PFSK-1 (cell line): ENCODE data around the gene PHLPP1.

Experiments used
- FOXP2 ChIP-seq: optimal IDR thresholded peaks from 2 replicates; pipeline ENCODE3; 2011; ENCODE audit warnings: borderline replicate concordance, control low read depth, inconsistent platforms; ENCODE audit not compliant: insufficient read depth; ENCODE audit errors: extremely low read length, extremely low read depth
- POLR2AphosphoS5 ChIP-seq: IDR thresholded peaks from 2 replicates; pipeline ENCODE4 v1.6.1; 2012; ENCODE audit warnings: low read depth, mild to moderate bottlenecking, control low read depth, low read length, moderate library complexity
- REST ChIP-seq, 2 experiments: IDR thresholded peaks; 2 replicates each; pipeline versions ENCODE4 v1.6.1 to v1.8.0; 2011 to 2012; ENCODE audit warnings: low read depth in 2 of 2, low read length in 2 of 2, control low read depth in 1 of 2, inconsistent platforms in 1 of 2, mild to moderate bottlenecking in 1 of 2, moderate library complexity in 1 of 2; ENCODE audit not compliant: insufficient read depth in 1 of 2
- SIN3A ChIP-seq: IDR thresholded peaks from 2 replicates; pipeline ENCODE4 v1.6.1; 2012; ENCODE audit warnings: mild to moderate bottlenecking, low read length, moderate library complexity, borderline replicate concordance; ENCODE audit not compliant: insufficient read depth
- TAF1 ChIP-seq: IDR thresholded peaks from 2 replicates; pipeline ENCODE4 v1.6.1; 2012; ENCODE audit warnings: low read length, control low read depth, borderline replicate concordance; ENCODE audit not compliant: insufficient read depth

Gene PHLPP1

GRCh38 chr18:62997076-62997475 lies 281.7 kb downstream of the PHLPP1 start:
- TF ChIP-seq TAF1 (no peak), SIN3A (no peak), POLR2AphosphoS5 (no peak), FOXP2 (no peak), REST (IDR thresholded peaks at IDR 0.05; ENCODE audit: insufficient read depth in 1 of 2, low read depth in 2 of 2, low read length in 2 of 2) (no peak)

- no peak for TF ChIP-seq TAF1
- no peak for TF ChIP-seq POLR2AphosphoS5
- no peak for TF ChIP-seq REST (IDR thresholded peaks at IDR 0.05; ENCODE audit: insufficient read depth in 1 of 2, low read depth in 2 of 2, low read length in 2 of 2)
- no peak for TF ChIP-seq SIN3A
- no peak for TF ChIP-seq FOXP2
Observed at GRCh38 chr18:62998443-62998842, 283.1 kb downstream of the PHLPP1 start.

- TF ChIP-seq POLR2AphosphoS5 (no peak), TAF1 (no peak), REST (IDR thresholded peaks at IDR 0.05; ENCODE audit: insufficient read depth in 1 of 2, low read depth in 2 of 2, low read length in 2 of 2) (0 out of 4 replicates have a peak, but pooled peaks of 1 of the 2 experiments have one; percentile 58), SIN3A (no peak)
Observed at GRCh38 chr18:62999392-62999791, 284.1 kb downstream of the PHLPP1 start.

DNA sequence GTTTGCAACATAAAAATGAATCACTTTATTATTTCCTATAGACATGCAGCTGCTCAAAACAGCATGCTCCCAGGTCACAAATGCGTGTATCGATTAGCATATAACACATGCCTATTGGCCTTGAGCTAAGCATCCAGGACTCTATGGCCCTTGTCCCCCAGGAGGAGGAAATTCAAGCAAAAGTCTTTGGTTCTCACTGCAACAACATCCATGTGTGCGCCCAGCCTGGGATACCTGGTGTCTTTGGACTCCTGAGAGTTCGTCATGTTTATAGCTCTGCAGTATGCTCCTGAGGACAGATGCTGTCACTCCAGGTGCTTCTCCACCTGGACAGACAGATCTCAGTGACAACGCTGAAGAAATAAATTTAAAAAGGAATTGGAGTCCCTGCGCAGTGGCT lies 284.6 kb downstream of the PHLPP1 start:
- TF ChIP-seq TAF1 (no peak), FOXP2 (no peak), REST (IDR thresholded peaks at IDR 0.05; ENCODE audit: insufficient read depth in 1 of 2, low read depth in 2 of 2, low read length in 2 of 2) (no peak)

DNA sequence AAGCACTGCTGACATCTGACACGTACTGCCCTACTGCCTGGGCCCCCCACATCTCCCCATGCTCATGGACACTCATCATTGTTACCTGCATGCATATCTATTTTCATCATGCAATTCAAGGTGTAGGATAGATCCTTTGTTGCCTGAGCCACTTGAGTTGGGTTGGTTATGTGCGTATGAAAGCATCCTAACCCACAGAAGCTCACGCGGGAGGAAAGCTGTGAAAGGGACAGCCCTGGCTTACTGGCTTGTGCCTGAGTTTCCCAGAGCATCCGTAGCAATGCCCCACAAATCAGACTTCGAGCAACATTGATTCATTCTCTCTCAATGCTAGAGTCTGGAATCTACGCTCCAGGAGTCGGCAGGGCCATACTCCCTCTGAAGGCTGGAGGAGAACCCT lies 285.5 kb downstream of the PHLPP1 start:
- TF ChIP-seq SIN3A, result no peak
- TF ChIP-seq POLR2AphosphoS5, result no peak
- no peak for TF ChIP-seq REST (IDR thresholded peaks at IDR 0.05; ENCODE audit: insufficient read depth in 1 of 2, low read depth in 2 of 2, low read length in 2 of 2)
- no peak for TF ChIP-seq TAF1
- no peak for TF ChIP-seq FOXP2
